ENCODE results near the gene CD248.

Gene CD248

GRCh38 chr11:66316849-66317251 lies at the start of gene CD248:
Gene CD248, minus strand, starts transcription at chr11:66317044. Its CDS starts 17 bp downstream, at chr11:66317027.
- peak within 1 kb of the TSS; percentile 83 for H3K4me3 ChIP-seq
- no peak for TF ChIP-seq CTCF (IDR thresholded peaks at IDR 0.05)
- peak within 1 kb of the TSS; percentile 55 to 87 for H3K27ac ChIP-seq
- DNase-seq (ENCODE audit: low spot score): no peak

GRCh38 chr11:66365711-66366619 lies 49.1 kb upstream of the CD248 start:
- TF ChIP-seq CTCF (IDR thresholded peaks at IDR 0.05): no peak
- Histone ChIP-seq H3K4me3 (no peak overlapping the region), H3K27ac (no peak overlapping the region)
- no peak for DNase-seq (ENCODE audit: low spot score)

- no peak for DNase-seq (ENCODE audit: low spot score)
- Histone ChIP-seq H3K27ac (no peak overlapping the region), H3K4me3 (no peak overlapping the region)
- no peak for TF ChIP-seq CTCF (IDR thresholded peaks at IDR 0.05)
Measured at GRCh38 chr11:66365166-66365565, 48.3 kb upstream of the CD248 start.

- peak; percentile 18 for TF ChIP-seq CTCF (IDR thresholded peaks at IDR 0.05)
- no peak overlapping the region for H3K27ac ChIP-seq
- no peak overlapping the region for H3K4me3 ChIP-seq
- no peak for DNase-seq (ENCODE audit: low spot score)
Measured at GRCh38 chr11:66363805-66364535, 47.1 kb upstream of the CD248 start.

- Histone ChIP-seq H3K4me3 (no peak overlapping the region), H3K27ac (no peak overlapping the region)
- no peak for DNase-seq (ENCODE audit: low spot score)
- TF ChIP-seq CTCF (IDR thresholded peaks at IDR 0.05): no peak
Measured at GRCh38 chr11:66363187-66363601, 46.4 kb upstream of the CD248 start.

GRCh38 chr11:66362481-66363147 lies 45.8 kb upstream of the CD248 start:
- Histone ChIP-seq H3K27ac (no peak overlapping the region), H3K4me3 (no peak overlapping the region)
- no peak for DNase-seq (ENCODE audit: low spot score)
- no peak for TF ChIP-seq CTCF (IDR thresholded peaks at IDR 0.05)
